Activated CD8-positive, alpha-beta memory T cell treated with anti-CD3 and anti-CD28 coated beads for 48 hours (primary cell): ENCODE measurements around the gene ABRACL.
"Not testable (repeated sequence)": the region's sequence is repeated elsewhere in the genome, so short reads cannot be mapped to it uniquely, and the experiment has no call there.

Experiments
- DNase-seq, 3 experiments: peaks; one replicate each; pipeline ENCODE4 v3.0.0-alpha.2; 2020; ENCODE audit warnings: low read depth in 2 of 3, low spot score in 2 of 3

ABRACL gene, protein sequence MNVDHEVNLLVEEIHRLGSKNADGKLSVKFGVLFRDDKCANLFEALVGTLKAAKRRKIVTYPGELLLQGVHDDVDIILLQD

DNA sequence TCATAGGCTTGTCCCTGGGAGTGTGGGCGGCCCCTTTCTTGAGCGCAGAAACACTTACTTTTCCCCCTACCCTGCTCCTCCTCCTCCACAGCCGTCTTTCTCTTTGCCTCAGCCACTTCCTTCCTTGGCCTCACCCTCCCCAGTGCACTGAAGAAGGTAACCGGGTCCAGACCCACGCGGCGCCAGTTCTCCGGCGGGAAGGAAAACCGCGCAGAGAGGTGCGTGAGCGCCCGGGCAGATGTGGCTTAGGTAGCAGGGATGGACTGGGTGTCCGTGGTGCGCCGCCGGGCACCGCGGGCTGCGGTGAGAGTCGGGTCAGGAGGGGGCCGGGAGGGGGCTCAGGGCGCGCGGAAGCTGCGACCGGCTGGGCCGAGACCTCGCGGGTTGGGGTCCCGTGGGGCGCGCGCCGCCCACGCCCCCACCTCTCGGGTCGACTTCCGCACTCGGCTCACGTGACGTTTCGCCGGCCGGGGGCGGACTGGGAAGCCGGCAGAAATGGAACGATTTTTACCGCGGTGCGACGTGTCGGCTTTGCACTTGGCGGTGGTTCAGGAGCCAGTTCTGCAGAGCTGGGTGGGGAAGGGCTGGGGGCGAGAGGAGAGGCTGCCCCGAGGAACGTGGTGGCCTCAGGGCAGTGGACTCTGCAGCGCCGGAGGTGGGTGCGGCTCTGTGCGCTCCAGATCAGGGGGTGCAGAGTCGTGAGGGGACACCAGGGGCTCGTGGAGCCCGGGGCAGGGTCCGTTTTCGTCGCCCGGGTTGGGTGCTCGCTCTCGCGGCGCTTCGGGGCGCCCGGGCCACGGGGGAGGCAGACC is at the start of gene ABRACL:
ABRACL (plus strand) TSS at position 88 of the 812 bp plus-strand sequence. CDS start 5,416 bp downstream, outside the sequence.
- DNase-seq, result peak; percentile 57 to 63 (median 63)

DNA sequence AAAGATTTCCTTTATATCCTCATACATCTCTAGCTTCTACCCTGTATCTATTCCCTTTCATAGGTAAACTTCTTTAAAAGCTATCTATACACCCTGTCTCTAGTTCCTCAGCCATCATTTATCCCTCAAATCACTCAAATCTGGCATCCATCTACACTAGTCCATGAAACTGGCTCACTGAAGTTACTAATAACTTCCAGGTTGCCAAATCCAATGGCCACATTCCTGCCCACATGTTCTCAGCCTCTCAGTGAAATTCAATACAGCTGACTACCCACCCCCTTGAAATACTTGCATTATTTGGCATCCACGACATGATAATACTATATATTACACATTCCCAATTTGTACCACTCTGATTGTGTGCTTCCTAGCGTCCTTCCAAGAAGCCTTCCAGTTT is 49.2 kb upstream of the ABRACL start:
- DNase-seq, result no peak

DNA sequence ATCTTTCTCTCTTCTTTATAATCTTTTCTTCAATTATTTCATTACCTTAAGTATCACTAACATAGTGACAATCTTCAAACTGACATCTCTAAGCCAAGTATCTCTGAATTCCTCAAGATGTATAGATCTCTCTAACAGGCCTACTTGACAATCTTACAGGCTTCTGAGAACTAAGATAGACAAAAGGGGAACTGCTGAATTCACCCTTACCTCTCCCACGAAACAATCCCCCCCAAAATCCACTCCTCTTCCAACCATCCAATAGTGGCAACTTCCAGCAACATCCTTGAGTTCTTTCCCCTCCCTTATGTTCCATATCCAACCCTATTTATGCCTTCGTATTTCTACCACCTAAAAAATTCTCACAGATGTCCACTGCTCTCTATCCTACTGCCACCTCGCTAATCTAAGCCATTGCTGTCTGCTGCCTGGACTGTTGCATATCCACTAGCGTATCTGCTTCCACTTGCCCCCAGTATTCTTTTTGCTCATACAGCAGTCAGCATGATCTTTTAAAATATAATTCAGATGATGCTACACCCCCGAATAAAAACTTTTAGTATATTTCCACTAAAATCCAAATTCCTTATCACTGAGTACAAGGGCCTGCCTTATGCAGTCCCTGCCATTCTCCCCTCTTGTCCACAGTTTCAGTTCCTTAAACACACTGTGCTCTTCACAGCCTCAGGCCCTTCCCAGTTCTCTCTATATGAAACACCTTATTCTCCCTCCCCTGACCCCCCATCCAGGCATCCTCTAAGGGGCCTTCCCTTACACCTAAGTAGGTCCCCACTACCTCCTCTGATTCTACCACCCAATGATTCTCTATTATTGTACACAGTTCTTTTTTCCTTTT is 48.5 kb upstream of the ABRACL start:
- DNase-seq, result no peak

DNA sequence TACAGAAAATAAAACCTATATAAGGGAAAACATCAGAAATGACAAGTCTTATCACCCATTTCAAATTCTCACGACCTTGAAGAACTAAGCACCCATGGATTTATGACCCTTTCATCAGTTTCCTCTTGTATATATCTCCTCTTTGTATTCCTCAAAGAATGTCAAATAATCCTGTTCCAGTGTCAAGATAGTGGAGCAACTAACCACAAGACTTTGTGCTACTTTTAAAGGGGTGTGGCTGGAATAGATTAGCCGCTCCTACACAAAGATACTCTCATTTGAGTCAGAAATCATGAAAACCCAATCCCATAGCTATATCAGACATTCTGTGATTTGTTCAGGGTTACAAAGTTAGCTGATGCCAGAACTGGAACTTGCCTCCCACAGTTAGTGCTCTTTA is 47.1 kb upstream of the ABRACL start:
- DNase-seq, result no peak

DNA sequence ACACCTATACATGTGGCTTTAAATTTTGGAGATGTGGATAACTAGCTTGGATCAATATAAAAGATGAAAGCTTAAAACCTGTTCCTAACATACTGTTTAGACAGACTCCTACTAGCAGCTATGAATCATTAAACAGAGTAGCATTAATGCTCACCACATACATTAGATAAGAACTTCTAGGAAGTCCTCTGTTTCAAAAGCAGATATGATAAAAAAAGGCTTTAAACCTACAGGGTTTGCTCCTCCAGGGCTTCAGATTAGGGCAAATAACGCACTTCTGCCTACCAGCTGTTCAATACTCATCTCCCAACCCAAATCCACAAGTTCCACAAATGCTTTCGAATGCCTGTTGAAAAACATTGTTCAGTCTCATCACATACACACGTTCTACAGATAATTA is 42.0 kb upstream of the ABRACL start:
- DNase-seq, result no peak

DNA sequence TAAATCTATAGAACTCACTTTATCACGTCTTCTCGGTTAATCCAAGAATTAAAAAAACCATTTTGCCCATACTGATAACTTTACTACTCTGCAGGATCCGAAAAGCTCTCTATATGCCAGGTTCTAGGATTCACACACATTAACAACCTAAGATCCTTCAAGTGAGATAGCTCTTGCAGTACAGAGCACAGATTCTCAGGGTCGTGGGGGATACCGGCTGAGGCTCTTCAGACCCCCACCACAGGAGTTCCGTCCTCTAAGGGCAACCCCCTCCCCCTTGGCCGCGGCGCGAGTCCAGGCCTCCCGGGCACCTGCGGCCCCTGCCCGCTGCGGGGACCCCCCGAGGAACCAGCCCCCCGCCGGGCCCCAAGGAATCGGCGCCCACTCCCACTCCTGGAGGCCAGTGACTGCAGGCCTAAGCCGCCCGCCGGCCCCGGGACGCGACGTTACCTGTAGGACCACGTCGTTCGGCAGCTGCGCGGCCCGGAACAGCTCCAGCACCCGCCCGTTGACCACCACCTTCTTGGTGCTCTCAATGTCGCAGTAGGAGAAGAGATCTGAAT is 41.4 kb upstream of the ABRACL start:
- DNase-seq, result no peak

DNA sequence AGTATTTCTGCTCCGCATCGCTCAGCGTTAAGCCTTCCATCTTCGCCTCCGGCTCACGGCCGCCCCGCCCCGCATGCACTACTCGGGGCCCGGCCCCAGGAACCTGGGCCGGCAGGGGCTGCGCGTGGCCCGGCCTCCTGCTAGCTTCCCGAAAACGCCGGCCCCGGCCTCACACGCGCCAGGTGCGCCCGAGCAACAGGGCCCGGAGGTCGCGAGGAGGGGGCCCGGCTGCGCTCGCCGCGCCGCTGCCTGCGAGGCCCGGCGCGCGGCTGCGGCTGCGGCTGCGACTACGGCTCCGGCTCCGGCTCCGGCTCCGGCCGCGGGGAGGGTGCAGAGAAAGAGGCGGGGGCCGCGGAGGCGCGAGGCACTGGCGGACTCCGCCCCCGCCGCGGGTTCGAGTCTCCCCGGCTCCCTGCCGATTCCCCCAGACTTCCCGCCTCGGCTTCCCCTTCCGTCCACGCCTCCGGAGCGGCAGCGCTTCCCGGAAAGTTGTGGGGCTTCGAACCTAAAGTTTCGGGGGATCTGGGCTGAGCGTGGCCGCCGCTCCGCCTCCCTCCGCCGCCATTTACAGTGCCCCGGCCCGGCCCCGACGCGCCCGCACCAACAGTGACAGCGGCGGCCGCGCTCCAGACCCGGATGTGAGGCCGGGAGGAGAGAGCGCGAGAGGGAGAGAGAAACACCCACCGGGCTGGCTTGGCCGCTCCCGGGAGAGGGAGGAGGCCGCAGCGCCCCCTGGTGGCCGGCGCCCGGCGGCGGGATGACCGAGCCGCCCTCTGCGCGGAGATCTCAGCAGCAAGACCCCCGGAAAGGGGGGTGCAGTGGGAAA is 40.7 kb upstream of the ABRACL start, which contains the start of gene REPS1:
REPS1 (minus strand) TSS at position 611 of the 826 bp plus-strand sequence; CDS start at position 40, 571 bp downstream.
- peak; percentile 88 to 92 (median 89) for DNase-seq

DNA sequence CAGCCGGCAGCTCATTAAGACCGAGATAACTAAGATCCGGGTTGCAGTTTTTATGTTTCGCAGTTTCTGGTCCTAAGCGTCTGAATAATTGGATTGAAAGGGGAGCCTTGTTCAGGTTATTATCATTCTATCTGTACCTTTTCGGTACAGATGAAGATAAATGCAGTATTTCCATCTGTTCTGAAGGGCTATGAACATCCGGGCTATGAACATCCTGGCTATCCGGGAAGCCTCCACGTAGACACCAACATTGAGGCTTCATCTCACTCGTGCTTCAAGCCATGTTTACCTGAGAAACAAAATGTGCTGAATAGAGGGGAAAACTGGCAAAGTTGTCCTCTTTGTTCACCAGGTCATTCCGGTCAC is 40.1 kb upstream of the ABRACL start:
- no peak for DNase-seq

DNA sequence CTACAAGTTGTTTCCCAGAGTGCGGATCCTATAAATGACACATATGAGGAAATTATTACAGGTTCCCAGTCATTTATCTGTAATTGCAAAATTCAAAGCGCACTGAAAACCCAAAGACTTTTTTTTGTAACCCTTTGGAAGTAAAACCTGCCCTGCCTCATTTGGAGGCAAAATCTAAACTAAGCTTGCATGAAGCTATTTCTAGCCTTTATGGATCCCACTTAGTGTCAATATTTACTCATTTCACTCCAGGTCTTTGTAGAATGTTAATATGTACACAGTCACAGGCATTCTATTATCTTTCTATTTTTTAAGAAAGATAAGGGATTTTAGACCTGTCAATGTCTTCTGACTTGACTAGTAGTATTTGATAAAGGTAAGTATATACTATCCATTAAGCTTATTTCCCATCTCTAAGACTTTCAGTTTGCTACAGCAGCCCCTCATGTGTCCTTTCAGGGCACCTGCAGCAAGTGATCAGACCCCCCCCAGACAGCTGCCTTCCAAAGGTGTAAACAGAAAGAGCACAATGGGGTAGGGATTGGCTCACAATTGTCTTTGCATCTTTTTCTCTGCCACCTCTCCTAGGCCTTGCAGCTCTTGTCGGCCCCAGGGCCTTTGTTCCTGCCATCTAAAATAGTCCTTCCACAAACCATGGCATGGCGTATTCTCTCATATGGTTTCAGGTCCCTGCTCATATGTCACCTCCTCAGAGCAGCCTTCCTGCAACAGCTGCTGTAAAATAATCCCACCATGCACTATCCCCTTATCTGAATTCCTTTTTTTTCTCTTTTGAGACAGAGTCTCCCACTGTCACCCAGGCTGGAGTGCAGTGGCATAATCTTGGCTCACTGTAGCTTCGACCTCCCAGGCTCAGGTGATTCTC is 39.2 kb upstream of the ABRACL start:
- DNase-seq, result no peak

DNA sequence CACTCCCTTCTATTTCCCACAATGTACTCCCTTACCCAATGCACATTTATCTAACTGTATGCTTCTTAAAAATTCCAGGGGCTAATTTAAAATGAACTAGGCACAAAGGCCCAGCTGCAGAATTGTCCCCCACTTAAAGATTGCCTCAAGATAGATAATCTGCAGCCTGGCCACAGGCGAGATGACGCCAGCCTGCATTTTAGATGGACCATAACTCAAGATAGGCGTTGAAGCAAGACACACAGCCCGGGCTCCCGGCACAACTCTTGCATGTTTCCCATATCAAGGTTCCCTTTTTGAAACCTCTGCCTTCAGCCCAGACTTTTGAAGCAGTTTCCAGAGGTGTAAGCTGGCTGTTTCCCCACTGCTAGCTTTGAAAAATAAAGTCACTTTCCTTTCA is 37.3 kb upstream of the ABRACL start:
- DNase-seq, result no peak

DNA sequence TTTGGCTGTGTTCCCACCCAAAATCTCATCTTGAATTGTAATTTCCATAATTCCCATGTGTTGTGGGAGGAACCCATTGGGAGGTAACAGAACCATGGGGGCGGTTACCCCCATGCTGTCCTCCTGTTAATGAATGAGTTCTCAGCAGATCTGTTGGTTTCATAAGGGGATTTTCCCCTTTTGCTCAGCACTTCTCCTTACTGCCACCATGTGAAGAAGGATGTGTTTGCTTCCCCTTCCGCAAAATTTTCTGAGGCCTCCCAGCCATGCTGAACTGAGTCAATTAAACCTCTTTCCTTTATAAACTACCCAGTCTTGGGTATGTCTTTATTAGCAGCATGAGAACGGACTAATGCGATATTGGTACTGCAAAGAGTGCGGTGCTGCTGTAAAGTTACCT is 35.6 kb upstream of the ABRACL start:
- not testable (repeated sequence) for DNase-seq

DNA sequence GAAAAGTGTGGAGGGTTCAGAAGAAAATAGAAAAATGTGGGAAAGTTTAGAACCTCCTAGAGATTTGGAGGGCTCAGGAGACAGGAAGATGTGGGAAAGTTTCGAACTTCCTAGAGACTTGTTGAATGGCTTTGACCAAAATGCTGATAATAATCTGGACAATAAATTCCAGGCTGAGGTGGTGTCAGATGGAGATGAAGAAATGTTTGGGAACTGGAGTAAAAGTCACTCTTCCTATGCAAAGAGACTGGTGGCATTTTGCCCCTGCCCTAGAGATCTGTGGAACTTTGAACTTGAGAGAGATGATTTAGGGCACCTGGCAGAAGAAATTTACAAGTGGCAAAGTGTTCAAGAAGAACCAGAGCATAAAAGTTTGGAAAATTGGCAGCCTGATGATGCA is 35.1 kb upstream of the ABRACL start:
- DNase-seq, result not testable (repeated sequence)

DNA sequence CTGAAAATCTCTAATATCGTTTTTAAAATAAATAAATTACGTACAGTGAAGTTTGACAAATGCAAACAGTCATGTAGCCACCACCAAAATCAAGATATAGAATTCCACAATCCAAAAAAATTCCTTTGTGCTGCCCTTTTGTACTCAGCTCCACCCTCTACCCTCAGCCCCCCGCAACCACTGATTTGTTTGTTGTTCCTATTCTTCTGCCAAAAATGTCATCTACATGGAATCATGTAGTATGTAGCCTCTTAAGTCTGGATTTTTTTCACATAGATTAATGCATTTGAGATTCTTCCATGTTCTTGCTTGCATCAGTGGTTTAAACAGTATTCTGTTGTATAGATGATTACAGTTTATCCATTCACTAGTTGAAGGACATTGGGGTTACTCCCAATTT is 32.0 kb upstream of the ABRACL start:
- DNase-seq, result no peak

DNA sequence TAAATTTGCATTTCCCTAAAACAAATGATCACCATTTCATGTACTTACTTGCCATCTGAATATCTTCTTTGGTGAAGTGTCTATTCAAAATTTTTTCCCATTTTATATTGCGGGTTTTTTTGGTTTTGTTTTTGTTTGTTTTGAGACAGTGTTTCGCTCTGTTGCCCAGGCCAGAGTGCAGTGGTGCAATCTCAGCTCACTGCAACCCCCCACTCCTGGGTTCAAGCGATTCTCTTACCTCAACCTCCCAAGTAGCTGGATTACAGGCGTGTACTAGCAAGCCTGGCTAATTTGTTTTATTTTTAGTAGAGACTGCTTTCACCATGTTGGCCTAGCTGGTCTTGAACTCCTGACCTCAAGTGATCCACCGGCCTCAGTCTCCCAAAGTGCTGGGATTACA is 31.4 kb upstream of the ABRACL start:
- DNase-seq, result no peak

DNA sequence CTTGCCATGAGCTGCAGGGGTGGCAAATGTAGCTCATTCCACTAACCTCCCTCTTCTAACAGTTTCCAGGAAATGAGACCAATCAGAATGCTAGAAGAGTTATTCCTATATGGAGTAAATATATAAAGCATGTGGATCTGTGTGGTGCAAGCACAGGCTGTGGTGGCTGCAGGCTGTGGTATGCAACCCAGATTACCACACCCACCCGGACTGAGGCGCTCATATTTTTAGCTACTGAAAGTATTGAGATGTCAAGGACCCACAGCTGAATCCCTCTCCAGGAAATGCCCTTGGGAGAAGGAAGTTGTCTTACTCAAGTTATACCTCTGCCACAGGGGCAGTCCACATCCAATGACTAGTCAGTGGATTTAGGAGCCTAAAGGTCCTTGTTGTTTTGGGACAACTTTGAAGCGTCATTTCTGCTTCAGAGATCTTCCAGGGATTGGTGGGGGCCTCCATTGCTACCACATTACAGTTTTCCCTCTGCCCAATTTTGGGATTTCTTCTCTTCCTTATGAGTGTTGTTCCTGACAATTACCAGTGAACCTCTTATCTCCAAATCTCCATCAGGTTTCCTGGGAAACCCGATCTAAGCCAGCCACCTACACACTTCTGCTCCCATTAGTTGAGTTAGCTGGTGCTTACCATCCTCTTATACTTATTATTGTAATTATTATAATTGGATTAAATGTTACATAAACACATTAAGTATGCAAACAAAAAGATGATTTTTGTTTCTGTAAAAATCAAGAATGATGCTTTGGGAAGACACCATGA is 28.4 kb upstream of the ABRACL start:
- no peak for DNase-seq

DNA sequence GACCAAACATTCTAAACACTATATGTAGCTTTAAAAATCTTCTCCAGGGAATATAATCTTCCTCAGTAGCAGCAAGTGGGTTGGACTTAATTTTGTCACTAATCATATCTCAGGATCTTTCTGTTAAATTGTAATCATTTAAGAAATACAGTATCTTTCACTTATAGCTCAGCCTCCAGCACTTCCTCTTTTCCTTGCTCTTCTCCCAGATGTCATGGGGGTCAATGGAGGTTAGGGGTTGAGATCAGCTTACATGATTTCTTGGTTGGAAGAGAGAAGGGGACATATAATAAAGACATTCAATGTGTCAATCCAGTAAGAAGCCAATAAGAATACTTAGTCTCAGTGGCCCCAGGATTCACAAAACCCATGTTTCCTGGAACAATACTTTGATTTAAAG is 24.8 kb upstream of the ABRACL start:
- DNase-seq, result no peak

DNA sequence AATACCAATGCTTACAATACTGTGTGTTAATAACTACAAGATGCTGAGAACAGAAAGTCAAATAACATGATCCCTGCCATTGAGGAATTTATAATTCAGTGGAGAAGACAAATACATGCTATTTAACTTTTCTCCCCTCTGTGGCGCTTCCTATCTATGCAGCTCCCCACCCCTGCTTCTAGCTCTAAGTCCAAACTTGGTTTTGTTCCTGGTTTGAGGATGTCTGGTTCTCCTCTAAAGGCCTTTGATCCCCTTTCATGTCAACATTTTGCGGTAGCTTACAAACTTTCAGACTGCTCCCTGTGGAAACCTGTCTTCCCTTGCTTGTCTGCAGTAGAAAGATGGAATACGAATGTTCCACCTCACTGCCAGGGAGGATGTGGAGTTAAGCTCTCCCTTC is 22.1 kb upstream of the ABRACL start:
- no peak for DNase-seq

DNA sequence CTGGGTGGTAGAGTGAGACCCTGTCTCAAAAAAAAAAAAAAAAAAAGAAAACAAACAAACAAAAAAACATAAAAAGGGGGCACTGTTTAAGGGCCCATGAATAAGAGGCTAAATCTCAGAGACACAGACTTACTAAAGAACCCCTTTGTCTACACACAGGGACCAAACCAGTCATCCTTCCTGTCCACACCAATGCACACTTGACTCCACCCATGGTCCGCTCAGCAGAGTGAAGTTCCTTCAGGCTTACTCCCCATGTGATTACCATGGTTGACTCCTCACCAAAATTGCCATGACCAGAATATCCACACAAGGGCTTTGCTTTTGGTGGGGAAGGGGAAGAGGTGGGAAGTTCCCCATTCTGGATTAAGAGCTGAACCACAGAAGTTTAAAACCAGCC is 21.1 kb upstream of the ABRACL start:
- DNase-seq, result no peak

DNA sequence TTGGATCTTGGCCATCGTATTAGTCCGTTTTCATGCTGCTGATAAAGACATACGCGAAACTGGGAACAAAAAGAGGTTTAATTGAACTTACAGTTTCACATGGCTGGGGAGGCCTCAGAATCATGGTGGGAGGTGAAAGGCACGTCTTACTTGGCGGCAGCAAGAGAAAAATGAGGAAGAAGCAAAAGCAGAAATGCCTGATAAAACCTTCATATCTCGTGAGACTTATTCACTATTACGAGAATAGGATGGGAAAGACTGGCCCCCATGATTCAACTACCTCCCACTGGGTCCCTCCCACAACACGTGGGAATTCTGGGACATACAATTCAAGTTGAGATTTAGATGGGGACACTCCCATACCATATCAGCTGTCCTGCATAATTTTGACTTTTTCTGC is 20.4 kb upstream of the ABRACL start:
- DNase-seq, result no peak
